ENCODE results near the gene WIPF2.
"Not testable (repeated sequence)": the region's sequence is repeated elsewhere in the genome, so short reads cannot be mapped to it uniquely, and the experiment has no call there.

Gene WIPF2

DNA sequence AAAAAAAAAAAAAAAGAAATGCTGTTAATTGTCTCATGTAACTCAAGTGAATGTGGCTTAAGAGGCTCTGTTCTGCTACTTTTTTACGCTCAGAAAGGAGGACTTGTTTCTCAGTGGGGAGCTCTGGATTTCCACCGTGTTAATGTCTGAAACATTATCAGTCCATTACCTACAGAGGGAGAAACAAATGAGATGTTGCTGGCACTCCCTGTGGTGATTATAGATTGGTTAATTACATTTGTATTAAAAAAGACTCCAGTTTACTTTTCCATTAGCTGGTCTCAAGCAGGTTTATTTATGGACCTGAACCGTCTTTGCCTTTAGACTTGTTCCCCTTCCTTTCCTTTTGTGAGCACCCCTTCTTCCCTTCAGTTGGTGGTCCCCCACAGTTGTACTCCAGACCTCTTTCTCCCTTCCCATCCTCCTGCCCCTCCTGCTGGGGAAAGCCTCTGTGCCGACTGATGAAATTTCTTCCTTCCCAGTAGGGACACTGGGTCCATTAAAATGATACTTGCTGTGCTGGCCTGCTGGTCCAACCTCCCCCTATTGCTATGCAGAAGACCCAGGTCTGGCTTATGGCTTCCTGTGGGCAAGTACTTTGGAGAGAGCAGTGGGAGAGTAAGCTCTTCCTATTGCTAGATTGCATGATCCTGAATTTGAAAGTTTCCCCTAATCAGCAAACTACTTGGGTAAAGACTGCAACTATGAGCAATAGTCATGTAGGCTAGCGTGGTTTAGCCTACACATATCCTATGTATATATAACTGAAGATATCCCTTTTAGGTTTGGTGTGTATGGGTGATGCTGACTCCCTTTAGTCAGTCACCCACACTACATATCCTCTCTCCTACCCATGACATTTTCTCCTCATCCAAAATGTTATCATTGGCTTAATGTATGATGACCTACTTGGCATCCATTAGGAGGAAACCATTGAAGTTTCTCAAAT lies 76.7 kb downstream of the WIPF2 start:
- DNase-seq (ENCODE audit: low spot score): no peak

GRCh38 chr17:40297511-40297910 lies 78.4 kb downstream of the WIPF2 start:
- no peak for DNase-seq (ENCODE audit: low spot score)

GRCh38 chr17:40298726-40299125 lies 79.6 kb downstream of the WIPF2 start:
- DNase-seq (ENCODE audit: low spot score): no peak

- not testable (repeated sequence) for DNase-seq (ENCODE audit: low spot score)
Measured at GRCh38 chr17:40299159-40299757, 80.2 kb downstream of the WIPF2 start.

GRCh38 chr17:40301315-40301714 lies 82.2 kb downstream of the WIPF2 start:
- DNase-seq (ENCODE audit: low spot score): no peak

GRCh38 chr17:40303009-40303657 lies 84.0 kb downstream of the WIPF2 start:
- peak; percentile 43 for DNase-seq (ENCODE audit: low spot score)

DNA sequence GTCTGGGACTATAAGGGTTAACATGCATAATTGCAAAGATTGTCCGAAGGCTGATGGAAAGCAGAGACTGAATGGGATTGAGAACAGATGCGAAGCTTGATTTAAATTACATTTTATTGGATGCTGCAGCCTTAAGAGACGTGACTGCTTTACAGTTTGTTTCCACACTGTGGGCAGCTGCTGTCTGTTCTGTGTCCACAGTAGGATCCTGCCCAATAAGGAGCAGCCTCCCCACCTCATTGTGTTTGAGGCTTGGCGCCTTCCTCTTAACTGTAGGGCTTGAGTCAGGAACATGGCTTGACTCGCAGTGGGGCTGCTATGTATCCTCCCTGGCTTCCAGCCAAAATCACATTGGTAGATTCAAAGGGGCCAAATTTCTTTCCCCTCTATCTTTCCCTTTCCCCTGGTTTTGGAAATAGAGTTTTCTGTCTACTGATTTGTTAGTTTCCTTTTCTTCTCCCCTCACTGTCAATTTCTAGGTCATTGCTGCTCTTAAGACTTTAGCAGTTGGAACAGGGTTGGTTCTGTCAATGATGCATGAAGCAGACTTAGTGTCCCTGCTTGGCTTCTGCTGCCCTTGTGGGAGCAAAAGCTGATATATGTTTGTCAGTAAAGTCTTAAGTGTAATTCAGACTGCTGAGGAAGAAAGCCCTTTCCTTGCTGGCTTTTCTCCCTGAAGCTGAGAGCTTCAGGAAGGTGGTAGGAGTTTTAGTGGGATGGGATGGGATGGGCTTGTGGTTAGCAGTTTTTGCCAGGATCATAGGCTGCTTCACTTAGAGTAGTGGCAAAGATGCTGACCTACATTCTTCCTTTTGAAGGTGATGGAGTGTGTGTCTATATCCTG lies 84.8 kb downstream of the WIPF2 start:
- no peak for DNase-seq (ENCODE audit: low spot score)

GRCh38 chr17:40304552-40304863 lies 85.4 kb downstream of the WIPF2 start:
- not testable (repeated sequence) for DNase-seq (ENCODE audit: low spot score)

DNA sequence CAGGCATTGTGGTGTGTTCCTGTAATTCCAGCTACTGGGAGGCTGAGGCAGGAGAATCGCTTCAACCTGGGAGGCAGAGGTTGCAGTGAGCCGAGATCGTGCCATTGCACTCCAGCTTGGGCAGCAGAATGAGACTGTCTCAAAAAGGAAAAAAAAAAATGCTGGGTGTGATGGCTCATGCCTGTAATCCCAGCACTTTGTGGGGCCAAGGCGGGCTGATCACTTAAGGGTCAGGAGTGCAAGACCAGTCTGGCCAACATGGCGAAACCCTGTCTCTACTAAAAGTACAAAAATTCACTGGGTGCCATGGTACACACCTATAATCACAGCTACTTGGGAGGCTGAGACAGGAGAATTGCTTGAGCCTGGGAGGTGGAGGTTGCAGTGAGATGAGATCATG lies 85.8 kb downstream of the WIPF2 start:
- DNase-seq (ENCODE audit: low spot score): not testable (repeated sequence)

GRCh38 chr17:40306395-40306794 lies 87.3 kb downstream of the WIPF2 start:
- no peak for DNase-seq (ENCODE audit: low spot score)

DNA sequence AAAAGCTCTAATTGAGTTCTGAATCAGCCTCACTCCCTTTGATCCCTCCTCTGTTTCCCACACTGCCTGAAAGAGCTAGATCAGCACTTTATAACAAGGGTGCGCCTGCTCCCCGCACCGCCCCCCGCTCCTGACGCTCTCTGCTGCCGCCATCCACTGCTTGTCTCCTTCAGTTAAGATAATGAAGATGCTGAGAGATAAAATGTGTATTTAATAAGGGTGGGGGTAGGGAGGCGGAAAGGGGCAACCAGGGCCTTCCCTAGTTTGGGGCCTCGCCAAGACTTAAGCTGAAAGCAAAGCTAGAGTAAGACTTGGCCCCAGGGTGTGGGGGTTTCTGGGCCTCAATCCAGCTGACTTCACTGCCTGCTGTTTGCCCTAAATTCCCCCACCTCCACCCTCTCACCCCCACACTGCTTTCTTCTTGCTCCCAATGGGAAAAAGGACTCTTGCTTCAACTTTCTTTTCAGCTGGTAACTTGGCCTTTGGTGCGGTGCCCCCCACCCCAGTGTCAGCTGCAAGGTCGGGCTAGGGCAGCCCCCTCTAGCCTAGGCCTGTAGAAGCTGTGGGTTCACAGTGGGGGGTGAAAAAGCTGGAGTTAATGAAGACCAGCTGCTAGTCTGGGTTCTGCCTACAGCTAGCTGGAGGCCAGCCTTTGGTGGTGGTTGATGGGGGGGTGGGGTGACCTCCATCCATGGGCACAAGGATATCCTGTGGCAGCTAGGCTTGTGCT lies 88.1 kb downstream of the WIPF2 start:
- no peak for DNase-seq (ENCODE audit: low spot score)

DNA sequence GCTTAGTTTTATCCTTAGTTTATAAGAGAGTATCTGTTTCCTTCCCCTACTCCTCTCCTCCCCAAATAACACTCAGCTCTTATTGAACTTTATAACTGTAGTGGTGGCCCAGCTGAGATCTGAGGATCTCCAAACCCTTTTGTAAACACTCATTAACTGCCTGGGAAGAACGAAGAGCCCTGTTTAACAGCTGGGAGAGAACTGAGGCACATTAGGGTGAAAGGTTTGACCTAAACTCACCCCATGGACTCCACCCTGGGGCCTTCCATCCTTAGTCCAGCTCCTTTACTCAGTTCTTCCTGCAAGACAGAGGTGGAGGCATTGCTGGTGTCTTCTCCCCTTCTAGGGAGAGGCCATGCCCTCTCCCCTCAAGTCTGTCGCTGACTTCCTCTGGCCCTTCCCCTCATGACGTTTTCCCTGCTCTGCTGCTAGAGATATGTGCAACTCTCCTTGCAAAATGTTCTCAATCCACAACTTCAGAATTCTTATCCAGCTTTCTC lies 88.7 kb downstream of the WIPF2 start:
- DNase-seq (ENCODE audit: low spot score): no peak

DNA sequence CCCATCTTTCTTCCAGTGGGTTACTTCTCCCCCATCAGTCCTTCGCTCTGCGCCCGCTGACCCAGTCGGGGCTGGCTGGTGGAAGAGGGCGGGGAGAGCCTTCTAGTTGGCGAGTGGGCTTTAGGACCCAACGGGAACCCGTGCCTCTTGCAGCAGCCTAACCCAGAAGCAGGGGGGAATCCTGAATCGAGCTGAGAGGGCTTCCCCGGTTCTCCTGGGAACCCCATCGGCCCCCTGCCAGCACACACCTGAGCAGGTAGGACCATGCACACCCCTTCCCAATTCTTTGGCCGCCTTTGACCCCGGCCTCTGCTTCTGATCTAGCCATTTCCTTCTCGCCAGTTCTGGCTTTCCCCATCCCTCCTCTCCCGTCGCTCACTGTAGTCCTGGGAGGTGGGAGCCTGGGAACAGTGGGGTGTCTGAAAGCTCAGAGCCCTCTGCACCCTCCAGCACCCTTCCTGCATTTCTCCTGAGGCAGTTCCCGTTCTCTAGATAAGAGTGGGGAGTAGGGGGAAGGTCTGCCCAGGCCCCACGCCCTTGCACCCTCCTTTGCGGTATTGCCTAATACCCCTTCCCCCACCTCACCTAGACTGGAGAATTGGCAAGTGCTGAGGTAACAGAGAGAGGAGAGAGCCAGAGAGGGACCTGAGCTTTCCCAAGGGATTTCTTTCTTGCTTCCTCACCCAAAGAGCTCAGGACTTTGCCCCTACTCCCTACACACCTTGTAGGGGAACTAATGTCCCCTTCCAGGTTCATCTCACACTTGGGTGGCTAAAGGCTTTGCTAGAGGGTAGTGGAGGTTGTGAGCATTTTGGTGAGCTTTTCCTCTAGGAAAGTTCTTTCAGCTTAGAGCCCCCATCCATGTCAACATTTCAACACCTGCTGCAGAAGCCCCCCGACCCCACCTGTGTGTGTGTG lies 90.2 kb downstream of the WIPF2 start, which contains the start of gene RARA:
RARA (plus strand) TSS at position 150 of the 918 bp plus-strand sequence. CDS start 22,039 bp downstream, outside the sequence.
- no peak for DNase-seq (ENCODE audit: low spot score)

- DNase-seq (ENCODE audit: low spot score): no peak
Measured at GRCh38 chr17:40309949-40310510, 90.9 kb downstream of the WIPF2 start.

DNA sequence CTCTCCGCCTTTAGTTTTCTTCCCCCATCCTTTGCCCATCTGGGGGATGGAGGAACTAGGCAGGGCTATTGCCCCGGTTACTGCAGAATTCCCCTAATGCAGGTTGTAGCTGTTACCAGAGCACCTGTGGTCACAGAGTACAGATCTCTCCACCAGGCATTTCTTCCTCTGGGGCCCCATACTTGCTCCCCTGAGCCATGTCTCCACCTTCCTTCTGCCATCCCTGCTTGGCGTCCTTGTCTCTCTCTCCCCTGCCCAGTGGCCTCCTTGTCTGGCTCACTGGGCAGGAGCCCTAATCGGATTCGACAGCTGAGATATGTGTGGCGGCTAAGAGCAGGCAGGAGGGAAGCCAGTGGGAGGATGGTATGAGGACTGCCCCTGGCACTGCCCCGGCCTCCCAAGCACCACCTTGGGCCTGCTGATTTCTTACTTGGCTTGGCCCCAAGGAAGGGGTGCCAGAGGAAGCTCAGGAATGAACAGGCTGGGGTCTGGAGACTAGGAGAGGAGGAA lies 91.8 kb downstream of the WIPF2 start:
- DNase-seq (ENCODE audit: low spot score): no peak

DNA sequence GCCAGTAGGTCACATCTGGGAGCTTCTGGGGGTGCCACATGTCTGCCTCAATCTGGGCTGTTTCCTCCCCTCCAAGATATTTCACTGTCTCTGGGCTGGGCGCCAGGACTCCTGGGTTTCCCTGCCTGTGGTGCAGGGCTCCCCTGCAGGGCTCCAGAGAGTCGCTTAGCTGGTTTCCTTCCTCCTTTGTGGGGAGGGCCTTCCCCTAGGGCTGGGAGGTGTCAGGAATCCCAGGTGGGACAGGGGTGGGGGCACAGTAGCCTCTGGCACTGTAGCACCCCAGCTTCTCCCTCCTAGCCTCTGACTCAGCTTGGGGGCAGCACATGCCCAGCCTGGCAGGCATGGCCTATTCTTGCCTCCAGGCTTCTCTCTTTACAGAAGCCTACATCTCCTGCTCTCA lies 92.5 kb downstream of the WIPF2 start:
- DNase-seq (ENCODE audit: low spot score): peak; percentile 58

GRCh38 chr17:40312131-40312731 lies 93.1 kb downstream of the WIPF2 start:
- no peak for DNase-seq (ENCODE audit: low spot score)

GRCh38 chr17:40312893-40313667 lies 94.0 kb downstream of the WIPF2 start:
- DNase-seq (ENCODE audit: low spot score): no peak

Data from LoVo (cell line).